ENCODE results near the gene C9orf72.

The C9orf72 gene

GRCh38 chr9:27573634-27574590 is 631 bp upstream of the C9orf72 start:
- H3K27ac ChIP-seq (ENCODE audit: low read length): peak overlapping the region; percentile 83; the same call in 1 of the 2 replicates
- H2AFZ ChIP-seq (ENCODE audit: low read length): peak overlapping the region; percentile 56; the same call in 1 of the 2 replicates
- H3K4me2 ChIP-seq (ENCODE audit: low read depth, low read length): peak overlapping the region; percentile 73
- H3K36me3 ChIP-seq (replicated peaks; ENCODE audit: insufficient read depth, low read length): no peaks in the 10 kb centered on the region
- peak overlapping the region; percentile 71 for H3K4me3 ChIP-seq (ENCODE audit: low read length)
- no peaks in the 10 kb centered on the region for H3K79me2 ChIP-seq (ENCODE audit: low read length)
- H3K27me3 ChIP-seq (replicated peaks; ENCODE audit: insufficient read depth, low read length): no peaks in the 10 kb centered on the region
- peak overlapping the region; percentile 68 for H3K9ac ChIP-seq (ENCODE audit: low read length)
- H3K4me1 ChIP-seq (ENCODE audit: low read length): no peaks in the 10 kb centered on the region
- no peaks in the 10 kb centered on the region for H3F3A ChIP-seq (ENCODE audit: insufficient read depth, low read length)
- no peak for TF ChIP-seq EZH2phosphoT487 (IDR thresholded peaks at IDR 0.05; ENCODE audit: low read length)
- no peak for TF ChIP-seq CTCF (IDR thresholded peaks at IDR 0.05; ENCODE audit: low read length)
- no peak for TF ChIP-seq EZH2 (optimal IDR thresholded peaks at IDR 0.05; ENCODE audit: low read depth, low read length)
- peak; percentile 93 for DNase-seq
- H3K9me3 ChIP-seq (replicated peaks; ENCODE audit: insufficient read depth, low read length): no peaks in the 10 kb centered on the region
- no peaks in the 10 kb centered on the region for H4K20me1 ChIP-seq (ENCODE audit: insufficient read depth, low read length)
- no peaks in the 10 kb centered on the region for H3K9me2 ChIP-seq (replicated peaks; ENCODE audit: insufficient read depth, low read length)

- H3K9me2 ChIP-seq (replicated peaks; ENCODE audit: insufficient read depth, low read length): no peaks in the 10 kb centered on the region
- peak; percentile 10 for DNase-seq
- no peaks in the 10 kb centered on the region for H3F3A ChIP-seq (ENCODE audit: insufficient read depth, low read length)
- no peaks in the 10 kb centered on the region for H3K79me2 ChIP-seq (ENCODE audit: low read length)
- TF ChIP-seq EZH2phosphoT487 (IDR thresholded peaks at IDR 0.05; ENCODE audit: low read length) (no peak), CTCF (IDR thresholded peaks at IDR 0.05; ENCODE audit: low read length) (no peak)
- H3K4me3 ChIP-seq (ENCODE audit: low read length): peak overlapping the region; percentile 67
- no peaks in the 10 kb centered on the region for H3K9me3 ChIP-seq (replicated peaks; ENCODE audit: insufficient read depth, low read length)
- H3K27me3 ChIP-seq (replicated peaks; ENCODE audit: insufficient read depth, low read length): no peaks in the 10 kb centered on the region
- H2AFZ ChIP-seq (ENCODE audit: low read length): peak overlapping the region; percentile 53
- no peaks in the 10 kb centered on the region for H3K36me3 ChIP-seq (replicated peaks; ENCODE audit: insufficient read depth, low read length)
- peak overlapping the region; percentile 76 for H3K9ac ChIP-seq (ENCODE audit: low read length)
- no peaks in the 10 kb centered on the region for H3K4me1 ChIP-seq (ENCODE audit: low read length)
- peak overlapping the region; percentile 65; the same call in 1 of the 2 replicates for H3K4me2 ChIP-seq (ENCODE audit: low read depth, low read length)
- H3K27ac ChIP-seq (ENCODE audit: low read length): peak overlapping the region; percentile 83; the same call in 1 of the 2 replicates
- H4K20me1 ChIP-seq (ENCODE audit: insufficient read depth, low read length): no peaks in the 10 kb centered on the region
Measured at GRCh38 chr9:27572566-27572917, 739 bp downstream of the C9orf72 start.

GRCh38 chr9:27572061-27572460 is 1.2 kb downstream of the C9orf72 start:
- Histone ChIP-seq H3K27me3 (replicated peaks; ENCODE audit: insufficient read depth, low read length) (no peaks in the 10 kb centered on the region), H3K9me3 (replicated peaks; ENCODE audit: insufficient read depth, low read length) (no peaks in the 10 kb centered on the region), H3K79me2 (ENCODE audit: low read length) (no peaks in the 10 kb centered on the region), H3K9me2 (replicated peaks; ENCODE audit: insufficient read depth, low read length) (no peaks in the 10 kb centered on the region), H2AFZ (ENCODE audit: low read length) (no peak overlapping the region), H4K20me1 (ENCODE audit: insufficient read depth, low read length) (no peaks in the 10 kb centered on the region), H3K36me3 (replicated peaks; ENCODE audit: insufficient read depth, low read length) (no peaks in the 10 kb centered on the region), H3K4me2 (ENCODE audit: low read depth, low read length) (peak overlapping the region; percentile 65; the same call in 1 of the 2 replicates), H3K4me1 (ENCODE audit: low read length) (no peaks in the 10 kb centered on the region), H3K27ac (ENCODE audit: low read length) (no peak overlapping the region), H3K4me3 (ENCODE audit: low read length) (no peak overlapping the region), H3F3A (ENCODE audit: insufficient read depth, low read length) (no peaks in the 10 kb centered on the region), H3K9ac (ENCODE audit: low read length) (no peak overlapping the region)
- DNase-seq: no peak
- TF ChIP-seq CTCF (IDR thresholded peaks at IDR 0.05; ENCODE audit: low read length): no peak
- TF ChIP-seq EZH2 (optimal IDR thresholded peaks at IDR 0.05; ENCODE audit: low read depth, low read length): no peak
- no peak for TF ChIP-seq EZH2phosphoT487 (IDR thresholded peaks at IDR 0.05; ENCODE audit: low read length)

All from MM.1S (cell line).